MM.1S (cell line): Measurements from ENCODE around the gene TMOD3.

Source experiments
- DNase-seq: peaks from one replicate; pipeline ENCODE4 v3.0.0-alpha.2; 2015
- H2AFZ ChIP-seq: fragments of 300-600 bp; sonication (generic); 2 replicates; pipeline ENCODE4 v1.6.0; 2016; ENCODE audit warnings: antibody characterized with exemption, low read length
- H3F3A ChIP-seq: fragments of 300-600 bp; sonication (generic); 2 replicates; pipeline ENCODE4 v1.6.1; 2016; ENCODE audit warnings: mild to moderate bottlenecking, antibody characterized with exemption, low read length, moderate library complexity, mixed read lengths; ENCODE audit not compliant: insufficient read depth
- H3K27ac ChIP-seq: fragments of 300-600 bp; sonication (generic); 2 replicates; pipeline ENCODE4 v1.5.1; 2016; ENCODE audit warnings: mild to moderate bottlenecking, low read length
- H3K27me3 ChIP-seq: fragments of 300-600 bp; sonication (generic); replicated peaks from 2 replicates; pipeline ENCODE4 v1.6.0; 2016; ENCODE audit warnings: low read length; ENCODE audit not compliant: insufficient read depth
- H3K36me3 ChIP-seq: fragments of 300-600 bp; sonication (generic); replicated peaks from 2 replicates; pipeline ENCODE4 v1.6.1; 2016; ENCODE audit warnings: mild to moderate bottlenecking, low read length, mixed read lengths; ENCODE audit not compliant: insufficient read depth
- H3K4me1 ChIP-seq: fragments of 300-600 bp; sonication (generic); 2 replicates; pipeline ENCODE4 v1.6.1; 2016; ENCODE audit warnings: low read length, mixed read lengths
- H3K4me2 ChIP-seq: fragments of 300-600 bp; sonication (generic); 2 replicates; pipeline ENCODE4 v1.6.0; 2016; ENCODE audit warnings: low read depth, low read length
- H3K4me3 ChIP-seq: fragments of 300-600 bp; sonication (generic); 2 replicates; pipeline ENCODE4 v1.5.1; 2016; ENCODE audit warnings: low read length, mixed read lengths
- H3K79me2 ChIP-seq: fragments of 300-600 bp; sonication (generic); 2 replicates; pipeline ENCODE4 v1.6.1; 2016; ENCODE audit warnings: mixed run types, low read length, mixed read lengths
- H3K9ac ChIP-seq: fragments of 300-600 bp; sonication (generic); 2 replicates; pipeline ENCODE4 v1.6.1; 2016; ENCODE audit warnings: low read length, mixed read lengths
- H3K9me2 ChIP-seq: fragments of 300-600 bp; sonication (generic); replicated peaks from 2 replicates; pipeline ENCODE4 v1.6.1; 2016; ENCODE audit warnings: mild to moderate bottlenecking, low read length, mixed read lengths; ENCODE audit not compliant: insufficient read depth
- H3K9me3 ChIP-seq: fragments of 300-600 bp; sonication (generic); replicated peaks from 2 replicates; pipeline ENCODE4 v1.6.1; 2016; ENCODE audit warnings: mild to moderate bottlenecking, low read length, mixed read lengths; ENCODE audit not compliant: insufficient read depth
- H4K20me1 ChIP-seq: fragments of 300-600 bp; sonication (generic); 2 replicates; pipeline ENCODE4 v1.6.1; 2016; ENCODE audit warnings: mild to moderate bottlenecking, low read length, moderate library complexity, mixed read lengths; ENCODE audit not compliant: insufficient read depth
- EZH2 ChIP-seq: fragments of 300-600 bp; sonication (generic); optimal IDR thresholded peaks from 2 replicates; pipeline ENCODE3; 2017; ENCODE audit warnings: low read depth, mild to moderate bottlenecking, antibody characterized with exemption, low read length, mixed read lengths
- EZH2phosphoT487 ChIP-seq: fragments of 300-600 bp; sonication (generic); IDR thresholded peaks from 2 replicates; pipeline ENCODE4 v1.6.1; 2018; ENCODE audit warnings: antibody characterized with exemption, low read length
- TF ChIP-seq, protein P1 (sequence below): fragments of 300-600 bp; sonication (generic); IDR thresholded peaks from 2 replicates; pipeline ENCODE4 v1.5.1; 2016; ENCODE audit warnings: antibody characterized with exemption, low read length, mixed read lengths

The TMOD3 gene

GRCh38 chr15:51806123-51806522 lies 23.3 kb upstream of the TMOD3 start:
- Histone ChIP-seq H3K4me1 (no peaks in the 10 kb centered on the region), H3K79me2 (no peaks in the 10 kb centered on the region), H3K27ac (no peak overlapping the region), H3K9me2 (no peaks in the 10 kb centered on the region), H3K27me3 (no peaks in the 10 kb centered on the region), H3K4me3 (no peak overlapping the region), H3K9me3 (no peaks in the 10 kb centered on the region), H2AFZ (0 out of 2 replicates have a peak overlapping the region, but pooled peaks have one; percentile 2), H4K20me1 (no peaks in the 10 kb centered on the region), H3K9ac (no peak overlapping the region), H3K36me3 (no peaks in the 10 kb centered on the region), H3F3A (no peaks in the 10 kb centered on the region), H3K4me2 (no peak overlapping the region)
- DNase-seq, result no peak
- TF ChIP-seq, protein P1, sequence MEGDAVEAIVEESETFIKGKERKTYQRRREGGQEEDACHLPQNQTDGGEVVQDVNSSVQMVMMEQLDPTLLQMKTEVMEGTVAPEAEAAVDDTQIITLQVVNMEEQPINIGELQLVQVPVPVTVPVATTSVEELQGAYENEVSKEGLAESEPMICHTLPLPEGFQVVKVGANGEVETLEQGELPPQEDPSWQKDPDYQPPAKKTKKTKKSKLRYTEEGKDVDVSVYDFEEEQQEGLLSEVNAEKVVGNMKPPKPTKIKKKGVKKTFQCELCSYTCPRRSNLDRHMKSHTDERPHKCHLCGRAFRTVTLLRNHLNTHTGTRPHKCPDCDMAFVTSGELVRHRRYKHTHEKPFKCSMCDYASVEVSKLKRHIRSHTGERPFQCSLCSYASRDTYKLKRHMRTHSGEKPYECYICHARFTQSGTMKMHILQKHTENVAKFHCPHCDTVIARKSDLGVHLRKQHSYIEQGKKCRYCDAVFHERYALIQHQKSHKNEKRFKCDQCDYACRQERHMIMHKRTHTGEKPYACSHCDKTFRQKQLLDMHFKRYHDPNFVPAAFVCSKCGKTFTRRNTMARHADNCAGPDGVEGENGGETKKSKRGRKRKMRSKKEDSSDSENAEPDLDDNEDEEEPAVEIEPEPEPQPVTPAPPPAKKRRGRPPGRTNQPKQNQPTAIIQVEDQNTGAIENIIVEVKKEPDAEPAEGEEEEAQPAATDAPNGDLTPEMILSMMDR, result no peak

DNA sequence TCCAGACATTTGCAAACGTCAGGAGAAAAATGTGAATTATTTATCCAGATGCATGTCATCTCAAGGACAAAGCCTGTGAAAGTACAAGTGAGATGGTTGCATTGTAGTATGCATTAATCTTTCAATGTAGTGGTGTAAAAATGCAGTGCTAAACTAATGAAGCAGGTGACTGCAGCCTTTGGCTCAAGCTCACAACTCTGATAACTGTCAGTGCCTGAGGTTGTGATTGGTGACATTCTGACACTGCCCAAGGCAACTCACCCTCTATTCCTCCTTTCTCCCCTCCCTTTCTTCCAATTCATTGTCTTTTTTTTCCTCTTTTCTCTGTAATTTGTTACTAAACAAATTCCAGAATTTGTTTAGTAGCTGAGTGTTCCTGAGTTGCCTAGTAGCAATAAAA lies 20.0 kb upstream of the TMOD3 start:
- no peaks in the 10 kb centered on the region for H3K4me1 ChIP-seq
- no peak for TF ChIP-seq EZH2
- no peak for TF ChIP-seq EZH2phosphoT487
- TF ChIP-seq, protein P1, result no peak
- H3K36me3 ChIP-seq, result no peaks in the 10 kb centered on the region
- H3K9ac ChIP-seq, result no peak overlapping the region
- H4K20me1 ChIP-seq, result no peaks in the 10 kb centered on the region
- H3K27me3 ChIP-seq, result no peaks in the 10 kb centered on the region
- no peak overlapping the region for H3K4me3 ChIP-seq
- H2AFZ ChIP-seq, result no peak overlapping the region
- no peaks in the 10 kb centered on the region for H3K9me3 ChIP-seq
- H3F3A ChIP-seq, result no peaks in the 10 kb centered on the region
- H3K4me2 ChIP-seq, result no peak overlapping the region
- H3K79me2 ChIP-seq, result no peaks in the 10 kb centered on the region
- H3K9me2 ChIP-seq, result no peaks in the 10 kb centered on the region
- H3K27ac ChIP-seq, result no peak overlapping the region
- no peak for DNase-seq

- Histone ChIP-seq H3K4me2 (no peak overlapping the region), H4K20me1 (no peaks in the 10 kb centered on the region), H3K4me3 (no peak overlapping the region), H3K4me1 (no peaks in the 10 kb centered on the region), H2AFZ (no peak overlapping the region), H3K9me3 (no peaks in the 10 kb centered on the region), H3F3A (no peaks in the 10 kb centered on the region), H3K79me2 (no peaks in the 10 kb centered on the region), H3K9me2 (no peaks in the 10 kb centered on the region), H3K27me3 (no peaks in the 10 kb centered on the region), H3K9ac (no peak overlapping the region), H3K36me3 (no peaks in the 10 kb centered on the region), H3K27ac (no peak overlapping the region)
- TF ChIP-seq, protein P1, result no peak
- DNase-seq, result no peak
These were observed 16.9 kb upstream of the TMOD3 start for GRCh38 chr15:51812598-51812997.

DNA sequence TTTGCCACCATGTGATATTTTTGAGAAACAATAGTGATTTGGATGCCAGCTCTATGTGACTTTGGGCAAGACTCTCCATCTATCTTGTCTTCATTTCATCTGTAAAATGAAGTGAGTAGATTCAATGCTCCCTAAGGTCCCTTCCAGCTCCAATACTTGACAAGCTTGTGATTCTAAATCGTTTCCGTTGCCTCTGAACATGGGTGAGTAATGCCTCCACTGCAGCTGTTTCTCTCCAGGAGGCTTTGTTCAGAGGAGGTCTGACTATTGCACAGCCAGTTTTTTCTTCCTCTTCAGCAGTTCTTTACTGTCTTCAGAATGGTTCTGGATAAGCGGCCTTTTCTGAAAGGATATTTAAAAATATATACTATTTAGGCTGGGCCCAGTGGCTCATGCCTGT lies 14.8 kb upstream of the TMOD3 start:
- no peaks in the 10 kb centered on the region for H3K9me2 ChIP-seq
- no peaks in the 10 kb centered on the region for H3K4me1 ChIP-seq
- H2AFZ ChIP-seq, result no peak overlapping the region
- no peaks in the 10 kb centered on the region for H3K9me3 ChIP-seq
- no peak for DNase-seq
- no peak overlapping the region for H3K27ac ChIP-seq
- H3K79me2 ChIP-seq, result no peaks in the 10 kb centered on the region
- no peaks in the 10 kb centered on the region for H3K36me3 ChIP-seq
- H3F3A ChIP-seq, result no peaks in the 10 kb centered on the region
- H3K9ac ChIP-seq, result no peak overlapping the region
- no peaks in the 10 kb centered on the region for H4K20me1 ChIP-seq
- H3K4me2 ChIP-seq, result no peak overlapping the region
- no peaks in the 10 kb centered on the region for H3K27me3 ChIP-seq
- TF ChIP-seq EZH2, result no peak
- no peak for TF ChIP-seq EZH2phosphoT487
- H3K4me3 ChIP-seq, result no peak overlapping the region
